HCT116 (cell line): ENCODE measurements around the gene SEPTIN5. TPM values are rescaled to one million over a fixed set of nuclear protein-coding genes. Genes with fewer than 3 reads are reported as not detected.

Experiments used
- ATAC-seq: fragments of 200-7000 bp; cut with Tn5 transposase; 2 replicates; pipeline ENCODE4 v1.9.1; 2020; ENCODE audit warnings: mild to moderate bottlenecking, moderate library complexity
- BruUV-seq: library from RNA; stranded (reverse); fragments of 400-500 nt; replicated peaks from 2 replicates; lab custom pipeline; 2021; lab: Mats Ljungman, UMichigan
- CTCF ChIA-PET: fragments of 300-600 bp; sonication (Branson Sonifier 250); formaldehyde crosslinking; loops from one replicate; lab custom pipeline; 2021; ENCODE audit warnings: antibody characterized with exemption; lab: Charles Lee
- POLR2A ChIA-PET: fragments of 300-600, 350-600 bp; sonication (Branson Sonifier 250); formaldehyde crosslinking; loops from one replicate; lab custom pipeline; 2021; ENCODE audit warnings: antibody characterized with exemption; lab: Charles Lee
- RAD21 ChIA-PET, 2 experiments: fragments of 300-600 bp; sonication (Branson Sonifier 250); formaldehyde crosslinking; loops; one replicate each; lab custom pipeline; 2023; ENCODE audit warnings: low total read pairs in 2 of 2; ENCODE audit not compliant: uncharacterized antibody in 2 of 2, unreplicated experiment in 2 of 2, low non-redundant PET in 1 of 2; lab: Charles Lee
- DNase-seq: peaks from one replicate; pipeline ENCODE4 v3.0.0-alpha.2; 2010; ENCODE audit warnings: low read depth, low spot score
- H2AFZ ChIP-seq: fragments of 200-600 bp; shearing (Covaris generic), sonication (generic); 2 replicates; pipeline ENCODE4 v1.6.1; 2017; ENCODE audit warnings: low read depth, mixed run types, mixed read lengths, antibody characterized with exemption, low read length; ENCODE audit not compliant: poor library complexity, severe bottlenecking
- H3K27ac ChIP-seq: 2 replicates; pipeline ENCODE4 v1.5.1; 2012; ENCODE audit warnings: low read depth, low read length
- H3K27me3 ChIP-seq: fragments of 200-600 bp; sonication (generic); 2 replicates; pipeline ENCODE4 v1.6.1; 2016; ENCODE audit warnings: mixed run types, low read length, mixed read lengths; ENCODE audit not compliant: insufficient read depth
- H3K36me3 ChIP-seq, 2 experiments: fragments of 200-500 bp in 1 of 2; fragments of 200-600 bp in 1 of 2; sonication (Bioruptor generic) in 1 of 2; sonication (generic) in 1 of 2; 2 replicates each; pipeline versions ENCODE4 v1.5.1 to v1.6.1; 2014 to 2016; ENCODE audit warnings: low read length in 2 of 2, inconsistent platforms in 1 of 2, mixed read lengths in 1 of 2, mixed run types in 1 of 2; ENCODE audit not compliant: insufficient read depth in 2 of 2, control insufficient read depth in 1 of 2
- H3K4me1 ChIP-seq, 2 experiments: fragments of 200-600 bp in 1 of 2; sonication (generic) in 1 of 2; 2 replicates each; pipeline versions ENCODE4 v1.5.1 to v1.6.1; 2012 to 2017; ENCODE audit warnings: low read length in 2 of 2, inconsistent platforms in 1 of 2, mild to moderate bottlenecking in 1 of 2, mixed read lengths in 1 of 2, mixed run types in 1 of 2, moderate library complexity in 1 of 2; ENCODE audit not compliant: insufficient read depth in 2 of 2, control insufficient read depth in 1 of 2
- H3K4me2 ChIP-seq: fragments of 200-600 bp; sonication (generic); 2 replicates; pipeline ENCODE4 v1.6.1; 2017; ENCODE audit warnings: mixed run types, low read length, mixed read lengths
- H3K4me3 ChIP-seq, 2 experiments: fragments of 200-600 bp in 1 of 2; sonication (generic) in 1 of 2; replicated peaks in 1 of 2; 2 replicates each; pipeline ENCODE4 v1.5.1; 2011 to 2016; ENCODE audit warnings: low read length in 2 of 2, control low read depth in 1 of 2, low read depth in 1 of 2, mild to moderate bottlenecking in 1 of 2, mixed read lengths in 1 of 2, mixed run types in 1 of 2
- H3K79me2 ChIP-seq: fragments of 200-600 bp; sonication (generic); 2 replicates; pipeline ENCODE4 v1.6.1; 2017; ENCODE audit warnings: mild to moderate bottlenecking, mixed run types, low read length, moderate library complexity, mixed read lengths; ENCODE audit not compliant: insufficient read depth
- H3K9ac ChIP-seq: fragments of 200-600 bp; sonication (generic); 2 replicates; pipeline ENCODE4 v1.6.1; 2016; ENCODE audit warnings: low read length, mixed read lengths
- H3K9me2 ChIP-seq: fragments of 200-600 bp; sonication (generic), shearing (Covaris generic); 2 replicates; pipeline ENCODE4 v1.6.1; 2017; ENCODE audit warnings: mixed run types, mild to moderate bottlenecking, moderate library complexity; ENCODE audit not compliant: insufficient read depth
- H3K9me3 ChIP-seq, 2 experiments: fragments of 200-500 bp in 1 of 2; fragments of 200-600 bp in 1 of 2; sonication (Bioruptor generic) in 1 of 2; sonication (generic) in 1 of 2; 2 replicates each; pipeline ENCODE4 v1.6.1; 2014 to 2017; ENCODE audit warnings: low read length in 2 of 2, mixed read lengths in 2 of 2, inconsistent platforms in 1 of 2, low read depth in 1 of 2, mild to moderate bottlenecking in 1 of 2, mixed run types in 1 of 2, moderate library complexity in 1 of 2; ENCODE audit not compliant: control insufficient read depth in 1 of 2, insufficient read depth in 1 of 2
- H4K20me1 ChIP-seq: fragments of 200-600 bp; sonication (generic), shearing (Covaris generic); 2 replicates; pipeline ENCODE4 v1.6.1; 2017; ENCODE audit warnings: mixed run types, mild to moderate bottlenecking, moderate library complexity; ENCODE audit not compliant: insufficient read depth
- CBX3 ChIP-seq: IDR thresholded peaks from 2 replicates; pipeline ENCODE4 v1.6.1; 2012; ENCODE audit warnings: low read depth
- ELF1 ChIP-seq: IDR thresholded peaks from 2 replicates; pipeline ENCODE4 v1.6.1; 2012; ENCODE audit warnings: low read depth, borderline replicate concordance
- EZH2 ChIP-seq: fragments of 200-600 bp; sonication (generic); IDR thresholded peaks from 2 replicates; pipeline ENCODE4 v1.6.1; 2017; ENCODE audit warnings: antibody characterized with exemption, mixed run types
- EZH2phosphoT487 ChIP-seq: fragments of 200-600 bp; IDR thresholded peaks from 2 replicates; pipeline ENCODE4 v1.6.1; 2018; ENCODE audit warnings: antibody characterized with exemption, borderline replicate concordance
- POLR2AphosphoS5 ChIP-seq: IDR thresholded peaks from 2 replicates; pipeline ENCODE4 v1.6.1; 2011; ENCODE audit warnings: mild to moderate bottlenecking, low read depth, low read length, moderate library complexity
- SP1 ChIP-seq: IDR thresholded peaks from 2 replicates; pipeline ENCODE4 v1.6.1; 2012; ENCODE audit warnings: low read depth
- ZNF274 ChIP-seq: fragments of 200-500 bp; sonication (Bioruptor generic); IDR thresholded peaks from 2 replicates; pipeline ENCODE4 v1.6.1; 2014; ENCODE audit warnings: mild to moderate bottlenecking, low read depth, low read length, inconsistent platforms
- intact Hi-C: fragments of 100-400 bp; cut with micrococcal nuclease; formaldehyde crosslinking; loops from 2 replicates; pipeline ENCODE4 v1.10.0; 2022
- total RNA-seq: library from RNA; stranded (reverse); gene quantifications from one replicate; pipeline ENCODE4 v1.2.1, GENCODE V29; 2021; ENCODE audit not compliant: unreplicated experiment
- TF ChIP-seq, protein P1 (sequence below): IDR thresholded peaks from 2 replicates; pipeline ENCODE4 v1.6.1; 2012; ENCODE audit warnings: low read depth

Gene SEPTIN5
- total RNA-seq, 1 experiment from 2014 or later, result 9.0 TPM

DNA sequence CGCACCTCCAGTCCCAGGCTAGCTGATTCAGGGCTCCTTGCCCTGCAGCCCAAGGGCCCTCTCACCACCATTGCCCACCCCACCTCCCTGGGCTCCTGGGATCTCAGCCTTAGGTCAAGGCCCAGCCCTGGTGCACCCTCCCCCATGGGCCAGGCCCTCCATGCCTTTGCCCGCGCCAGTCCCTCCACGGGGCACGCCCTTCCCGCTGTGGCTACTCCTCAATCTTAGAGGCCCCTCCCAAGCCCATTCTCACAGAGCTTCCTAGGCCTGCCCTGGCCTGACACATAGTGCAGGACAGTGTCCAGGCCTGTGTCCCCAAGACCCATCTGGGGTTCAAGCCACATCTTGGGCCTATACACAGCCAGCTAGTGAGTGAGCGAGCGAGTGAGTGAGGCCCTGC is 15.9 kb downstream of the SEPTIN5 start:
- Histone ChIP-seq H3K27ac (no peak overlapping the region), H3K36me3 (no peaks in the 10 kb centered on the region), H3K4me3 (no peak overlapping the region), H3K9me3 (no peaks in the 10 kb centered on the region), H3K4me1 (peaks cover 0 to 12% of the 10 kb centered on the region in 2 experiments; a peak in 2 of 4 replicates), H2AFZ (peak overlapping the region; percentile 96), H4K20me1 (no peaks in the 10 kb centered on the region), H3K9me2 (no peaks in the 10 kb centered on the region), H3K27me3 (no peaks in the 10 kb centered on the region), H3K9ac (peak overlapping the region; percentile 34; the same call in 1 of the 2 replicates), H3K4me2 (peak overlapping the region; percentile 88), H3K79me2 (no peaks in the 10 kb centered on the region)
- ChIA-PET RAD21 (interaction anchor here (0.5 to 2.3 kb wide), 20 partner anchors 26 to 251 kb away, joined by 3 to 43 read pairs (median 4); partner anchors contain the start of gene CDC45 (in 1 of the 2)), CTCF (interaction anchor here (0.6 to 3.9 kb wide), 28 partner anchors 11 to 430 kb away, joined by 3 to 123 read pairs (median 5); no protein-coding TSS in a partner anchor), POLR2A (interaction anchor here (0.6 to 1.6 kb wide), 2 partner anchors 180 to 846 kb away, joined by 3 to 8 read pairs; no protein-coding TSS in a partner anchor)
- TF ChIP-seq, protein P1, sequence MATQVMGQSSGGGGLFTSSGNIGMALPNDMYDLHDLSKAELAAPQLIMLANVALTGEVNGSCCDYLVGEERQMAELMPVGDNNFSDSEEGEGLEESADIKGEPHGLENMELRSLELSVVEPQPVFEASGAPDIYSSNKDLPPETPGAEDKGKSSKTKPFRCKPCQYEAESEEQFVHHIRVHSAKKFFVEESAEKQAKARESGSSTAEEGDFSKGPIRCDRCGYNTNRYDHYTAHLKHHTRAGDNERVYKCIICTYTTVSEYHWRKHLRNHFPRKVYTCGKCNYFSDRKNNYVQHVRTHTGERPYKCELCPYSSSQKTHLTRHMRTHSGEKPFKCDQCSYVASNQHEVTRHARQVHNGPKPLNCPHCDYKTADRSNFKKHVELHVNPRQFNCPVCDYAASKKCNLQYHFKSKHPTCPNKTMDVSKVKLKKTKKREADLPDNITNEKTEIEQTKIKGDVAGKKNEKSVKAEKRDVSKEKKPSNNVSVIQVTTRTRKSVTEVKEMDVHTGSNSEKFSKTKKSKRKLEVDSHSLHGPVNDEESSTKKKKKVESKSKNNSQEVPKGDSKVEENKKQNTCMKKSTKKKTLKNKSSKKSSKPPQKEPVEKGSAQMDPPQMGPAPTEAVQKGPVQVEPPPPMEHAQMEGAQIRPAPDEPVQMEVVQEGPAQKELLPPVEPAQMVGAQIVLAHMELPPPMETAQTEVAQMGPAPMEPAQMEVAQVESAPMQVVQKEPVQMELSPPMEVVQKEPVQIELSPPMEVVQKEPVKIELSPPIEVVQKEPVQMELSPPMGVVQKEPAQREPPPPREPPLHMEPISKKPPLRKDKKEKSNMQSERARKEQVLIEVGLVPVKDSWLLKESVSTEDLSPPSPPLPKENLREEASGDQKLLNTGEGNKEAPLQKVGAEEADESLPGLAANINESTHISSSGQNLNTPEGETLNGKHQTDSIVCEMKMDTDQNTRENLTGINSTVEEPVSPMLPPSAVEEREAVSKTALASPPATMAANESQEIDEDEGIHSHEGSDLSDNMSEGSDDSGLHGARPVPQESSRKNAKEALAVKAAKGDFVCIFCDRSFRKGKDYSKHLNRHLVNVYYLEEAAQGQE, result no peak
- TF ChIP-seq POLR2AphosphoS5, result no peak
- no peak for TF ChIP-seq ELF1
- no peak for TF ChIP-seq EZH2phosphoT487
- TF ChIP-seq CBX3, result no peak
- TF ChIP-seq ZNF274, result no peak
- no peak for TF ChIP-seq SP1
- no peak for TF ChIP-seq EZH2
- intact Hi-C loops, result loop anchor here (1.0 to 2.0 kb wide), 3 partner anchors 27 to 229 kb away; no protein-coding TSS in a partner anchor
- DNase-seq (no peak), ATAC-seq (peak; percentile 44)
- no TSS peak for BruUV-seq
